GM23338 (cell line): ENCODE data around the gene OSCAR. TPM values are rescaled to one million over a fixed set of nuclear protein-coding genes. Genes with fewer than 3 reads are reported as not detected.
A peak's percentile ranks its signal among the peaks of the same experiment; 100 is the strongest.

ENCODE experiments used
- ATAC-seq: fragments of 200-7000 bp; cut with Tn5 transposase; 3 replicates; pipeline ENCODE4 v1.9.1; 2020
- DNase-seq: peaks from one replicate; pipeline ENCODE4 v3.0.0-alpha.2; 2015; ENCODE audit warnings: low spot score
- H2AFZ ChIP-seq: fragments of 200-600 bp; sonication (generic); 2 replicates; pipeline ENCODE4 v1.8.0; 2016; ENCODE audit warnings: antibody characterized with exemption, mild to moderate bottlenecking, moderate library complexity
- H3F3A ChIP-seq: fragments of 200-600 bp; sonication (generic); replicated peaks from 2 replicates; pipeline ENCODE4 v1.8.0; 2017; ENCODE audit warnings: antibody characterized with exemption, mixed run types, low read depth
- H3K27ac ChIP-seq: fragments of 200-600 bp; sonication (generic); 2 replicates; pipeline ENCODE4 v1.6.1; 2016; ENCODE audit warnings: low read depth
- H3K27me3 ChIP-seq: fragments of 200-600 bp; sonication (generic); 2 replicates; pipeline ENCODE4 v1.8.0; 2016; ENCODE audit warnings: mild to moderate bottlenecking, mixed run types, moderate library complexity; ENCODE audit not compliant: insufficient read depth
- H3K36me3 ChIP-seq: fragments of 200-600 bp; sonication (generic); 2 replicates; pipeline ENCODE4 v1.8.0; 2016; ENCODE audit warnings: mild to moderate bottlenecking; ENCODE audit not compliant: insufficient read depth
- H3K4me1 ChIP-seq: fragments of 200-600 bp; sonication (generic); 2 replicates; pipeline ENCODE4 v1.8.0; 2016; ENCODE audit warnings: mild to moderate bottlenecking, moderate library complexity; ENCODE audit not compliant: insufficient read depth
- H3K4me2 ChIP-seq: fragments of 200-600 bp; sonication (generic); 2 replicates; pipeline ENCODE4 v1.7.1; 2017; ENCODE audit warnings: mixed run types
- H3K4me3 ChIP-seq: fragments of 200-600 bp; sonication (generic); 2 replicates; pipeline ENCODE4 v1.6.1; 2016; ENCODE audit warnings: mixed run types
- H3K79me2 ChIP-seq: fragments of 200-600 bp; sonication (generic); replicated peaks from 2 replicates; pipeline ENCODE4 v1.8.0; 2017; ENCODE audit warnings: mild to moderate bottlenecking; ENCODE audit not compliant: insufficient read depth
- H3K9me2 ChIP-seq: fragments of 200-600 bp; sonication (generic); 2 replicates; pipeline ENCODE4 v1.8.0; 2017; ENCODE audit not compliant: insufficient read depth
- H4K20me1 ChIP-seq: fragments of 200-600 bp; sonication (generic); replicated peaks from 2 replicates; pipeline ENCODE4 v1.8.0; 2017; ENCODE audit warnings: mild to moderate bottlenecking; ENCODE audit not compliant: insufficient read depth
- H3K27ac Mint-ChIP-seq: 2 replicates; pipeline ENCODE4 v1.8.0; 2020; ENCODE audit warnings: inconsistent platforms, mild to moderate bottlenecking, moderate library complexity, mixed read lengths
- H3K27me3 Mint-ChIP-seq: 3 replicates; pipeline ENCODE4 v1.8.0; 2022; ENCODE audit warnings: low read depth, mild to moderate bottlenecking, moderate library complexity, mixed read lengths, inconsistent platforms; ENCODE audit not compliant: insufficient read depth, poor library complexity
- H3K36me3 Mint-ChIP-seq: 3 replicates; pipeline ENCODE4 v1.8.0; 2021; ENCODE audit warnings: low read depth, mild to moderate bottlenecking, inconsistent platforms, moderate library complexity, mixed read lengths
- H3K4me1 Mint-ChIP-seq: 3 replicates; pipeline ENCODE4 v1.8.0; 2020; ENCODE audit warnings: mild to moderate bottlenecking, inconsistent platforms, mixed read lengths
- H3K4me3 Mint-ChIP-seq: 3 replicates; pipeline ENCODE4 v1.8.0; 2021; ENCODE audit warnings: moderate library complexity, mild to moderate bottlenecking, inconsistent platforms, mixed read lengths
- H3K9me3 Mint-ChIP-seq: 3 replicates; pipeline ENCODE4 v1.8.0; 2020; ENCODE audit warnings: moderate library complexity, mild to moderate bottlenecking, inconsistent platforms, mixed read lengths
- CREB1 ChIP-seq: fragments of 250-450 bp; sonication (Bioruptor Pico); IDR thresholded peaks from 2 replicates; pipeline ENCODE4 v1.5.0; 2020; ENCODE audit warnings: low read depth, mild to moderate bottlenecking, moderate library complexity
- EZH2 ChIP-seq: fragments of 200-600 bp; sonication (generic); IDR thresholded peaks from one replicate; pipeline ENCODE4 v1.8.0; 2017; ENCODE audit warnings: antibody characterized with exemption, mild to moderate bottlenecking, low read depth; ENCODE audit not compliant: unreplicated experiment
- EZH2phosphoT487 ChIP-seq: fragments of 200-600 bp; sonication (generic); IDR thresholded peaks from one replicate; pipeline ENCODE4 v1.8.1; 2018; ENCODE audit warnings: antibody characterized with exemption; ENCODE audit not compliant: unreplicated experiment
- JUNB ChIP-seq: IDR thresholded peaks from one replicate; pipeline ENCODE4 v1.6.1; 2016; ENCODE audit warnings: antibody characterized with exemption; ENCODE audit not compliant: unreplicated experiment
- NANOG ChIP-seq: IDR thresholded peaks from 2 replicates; pipeline ENCODE4 v1.6.1; 2016; ENCODE audit warnings: antibody characterized with exemption, borderline replicate concordance
- POLR2AphosphoS5 ChIP-seq: IDR thresholded peaks from 2 replicates; pipeline ENCODE4 v1.6.1; 2016; ENCODE audit warnings: antibody characterized with exemption, low read depth
- STAT1 ChIP-seq: IDR thresholded peaks from one replicate; pipeline ENCODE4 v1.6.1; 2016; ENCODE audit warnings: antibody characterized with exemption; ENCODE audit not compliant: unreplicated experiment
- ZNF114 ChIP-seq: fragments of 250-450 bp; sonication (Bioruptor Pico); IDR thresholded peaks from 2 replicates; pipeline ENCODE4 v1.5.0; 2020; ENCODE audit warnings: mild to moderate bottlenecking, moderate library complexity
- ZNF331 ChIP-seq: fragments of 250-450 bp; sonication (Bioruptor Pico); IDR thresholded peaks from 2 replicates; pipeline ENCODE4 v1.5.0; 2020; ENCODE audit warnings: low read depth, mild to moderate bottlenecking, moderate library complexity
- ZNF462 ChIP-seq: fragments of 250-450 bp; sonication (Bioruptor Pico); IDR thresholded peaks from 2 replicates; pipeline ENCODE4 v1.5.0; 2020; ENCODE audit warnings: mild to moderate bottlenecking, moderate library complexity
- polyA plus RNA-seq: library from polyadenylated mRNA; unstranded; fragments of >200 nt; fragmentation: Nextera tagmentation; extraction: Ambion mirVana; gene quantifications from 2 replicates; pipeline ENCODE4 v1.2.1, GENCODE V29; 2016
- total RNA-seq: library from RNA; depleted of rRNA; stranded (reverse); fragments of >200 nt; shearing (Covaris generic); gene quantifications from 2 replicates; pipeline ENCODE4 v1.2.3, GENCODE V29; 2014
- TF ChIP-seq, protein P1 (sequence below): IDR thresholded peaks from 2 replicates; pipeline ENCODE4 v1.6.1; 2016; ENCODE audit warnings: antibody characterized with exemption
- TF ChIP-seq, protein P2 (sequence below): IDR thresholded peaks from one replicate; pipeline ENCODE4 v1.6.1; 2018; ENCODE audit warnings: antibody characterized with exemption; ENCODE audit not compliant: unreplicated experiment
- TF ChIP-seq, protein P3 (sequence below), 2 experiments: fragments of 200-600 bp in 1 of 2; sonication (generic) in 1 of 2; conservative IDR thresholded peaks; 2 replicates each; pipeline versions ENCODE4 v1.5.1 to v1.6.1; 2016 to 2017; ENCODE audit warnings: antibody characterized with exemption in 2 of 2, low read depth in 2 of 2, mild to moderate bottlenecking in 2 of 2, moderate library complexity in 1 of 2

OSCAR gene
- total and polyA plus RNA-seq, 2 experiments from 2014 or later = 0.31 to 1.6 TPM

DNA sequence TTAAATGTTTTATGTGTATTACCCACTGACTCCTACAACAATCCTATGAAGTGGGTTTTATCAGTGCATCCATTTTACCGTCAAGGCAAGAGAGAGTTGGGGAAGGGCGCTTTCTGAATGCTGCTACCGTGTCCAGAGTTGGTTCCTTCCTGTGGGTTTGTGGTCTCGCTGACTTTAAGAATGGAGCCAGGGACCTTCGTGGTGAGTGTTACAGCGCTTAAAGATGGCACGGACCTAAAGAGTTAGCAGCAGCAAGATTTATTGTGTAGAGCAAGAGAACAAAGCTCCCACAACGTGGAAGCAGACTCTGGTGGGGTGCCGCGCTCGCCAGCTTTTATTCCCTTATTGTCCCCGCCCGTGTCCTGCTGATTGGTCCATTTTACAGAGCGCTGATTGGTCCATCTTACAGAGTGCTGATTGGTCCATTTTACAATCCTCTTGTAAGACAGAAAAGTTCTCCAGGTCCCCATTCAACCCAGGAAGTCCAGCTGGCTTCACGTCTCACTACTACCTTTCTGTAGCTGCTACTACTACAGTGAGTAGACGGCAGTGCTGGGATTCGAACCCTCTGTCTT lies 6.1 kb downstream of the OSCAR start:
- H3K27me3 Mint-ChIP-seq = peaks cover 38% of the 10 kb centered on the region
- peak overlapping the region; percentile 10; the same call in 1 of the 3 replicates for H3K4me3 Mint-ChIP-seq

More for the DNA sequence above, 6.1 kb downstream of the OSCAR start:
- no peak overlapping the region for H3K27ac Mint-ChIP-seq
- H3K36me3 ChIP-seq = no peaks in the 10 kb centered on the region
- peaks cover 41% of the 10 kb centered on the region for H3K27me3 ChIP-seq
- H3K4me1 Mint-ChIP-seq = no peaks in the 10 kb centered on the region; the same call in none of the 3 replicates
- no peak overlapping the region for H3K4me2 ChIP-seq
- no peaks in the 10 kb centered on the region for H3K79me2 ChIP-seq
- DNase-seq = peak; percentile 14
- TF ChIP-seq ZNF114 = no peak
- TF ChIP-seq, protein P1, sequence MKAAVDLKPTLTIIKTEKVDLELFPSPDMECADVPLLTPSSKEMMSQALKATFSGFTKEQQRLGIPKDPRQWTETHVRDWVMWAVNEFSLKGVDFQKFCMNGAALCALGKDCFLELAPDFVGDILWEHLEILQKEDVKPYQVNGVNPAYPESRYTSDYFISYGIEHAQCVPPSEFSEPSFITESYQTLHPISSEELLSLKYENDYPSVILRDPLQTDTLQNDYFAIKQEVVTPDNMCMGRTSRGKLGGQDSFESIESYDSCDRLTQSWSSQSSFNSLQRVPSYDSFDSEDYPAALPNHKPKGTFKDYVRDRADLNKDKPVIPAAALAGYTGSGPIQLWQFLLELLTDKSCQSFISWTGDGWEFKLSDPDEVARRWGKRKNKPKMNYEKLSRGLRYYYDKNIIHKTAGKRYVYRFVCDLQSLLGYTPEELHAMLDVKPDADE = no peak
- TF ChIP-seq, protein P2, sequence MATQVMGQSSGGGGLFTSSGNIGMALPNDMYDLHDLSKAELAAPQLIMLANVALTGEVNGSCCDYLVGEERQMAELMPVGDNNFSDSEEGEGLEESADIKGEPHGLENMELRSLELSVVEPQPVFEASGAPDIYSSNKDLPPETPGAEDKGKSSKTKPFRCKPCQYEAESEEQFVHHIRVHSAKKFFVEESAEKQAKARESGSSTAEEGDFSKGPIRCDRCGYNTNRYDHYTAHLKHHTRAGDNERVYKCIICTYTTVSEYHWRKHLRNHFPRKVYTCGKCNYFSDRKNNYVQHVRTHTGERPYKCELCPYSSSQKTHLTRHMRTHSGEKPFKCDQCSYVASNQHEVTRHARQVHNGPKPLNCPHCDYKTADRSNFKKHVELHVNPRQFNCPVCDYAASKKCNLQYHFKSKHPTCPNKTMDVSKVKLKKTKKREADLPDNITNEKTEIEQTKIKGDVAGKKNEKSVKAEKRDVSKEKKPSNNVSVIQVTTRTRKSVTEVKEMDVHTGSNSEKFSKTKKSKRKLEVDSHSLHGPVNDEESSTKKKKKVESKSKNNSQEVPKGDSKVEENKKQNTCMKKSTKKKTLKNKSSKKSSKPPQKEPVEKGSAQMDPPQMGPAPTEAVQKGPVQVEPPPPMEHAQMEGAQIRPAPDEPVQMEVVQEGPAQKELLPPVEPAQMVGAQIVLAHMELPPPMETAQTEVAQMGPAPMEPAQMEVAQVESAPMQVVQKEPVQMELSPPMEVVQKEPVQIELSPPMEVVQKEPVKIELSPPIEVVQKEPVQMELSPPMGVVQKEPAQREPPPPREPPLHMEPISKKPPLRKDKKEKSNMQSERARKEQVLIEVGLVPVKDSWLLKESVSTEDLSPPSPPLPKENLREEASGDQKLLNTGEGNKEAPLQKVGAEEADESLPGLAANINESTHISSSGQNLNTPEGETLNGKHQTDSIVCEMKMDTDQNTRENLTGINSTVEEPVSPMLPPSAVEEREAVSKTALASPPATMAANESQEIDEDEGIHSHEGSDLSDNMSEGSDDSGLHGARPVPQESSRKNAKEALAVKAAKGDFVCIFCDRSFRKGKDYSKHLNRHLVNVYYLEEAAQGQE = no peak
- TF ChIP-seq NANOG = no peak
- no peak for TF ChIP-seq EZH2
- no peak for TF ChIP-seq ZNF462 (CRISPR knock-in tag)
- TF ChIP-seq ZNF331 (CRISPR knock-in tag) = no peak
- TF ChIP-seq, protein P3, sequence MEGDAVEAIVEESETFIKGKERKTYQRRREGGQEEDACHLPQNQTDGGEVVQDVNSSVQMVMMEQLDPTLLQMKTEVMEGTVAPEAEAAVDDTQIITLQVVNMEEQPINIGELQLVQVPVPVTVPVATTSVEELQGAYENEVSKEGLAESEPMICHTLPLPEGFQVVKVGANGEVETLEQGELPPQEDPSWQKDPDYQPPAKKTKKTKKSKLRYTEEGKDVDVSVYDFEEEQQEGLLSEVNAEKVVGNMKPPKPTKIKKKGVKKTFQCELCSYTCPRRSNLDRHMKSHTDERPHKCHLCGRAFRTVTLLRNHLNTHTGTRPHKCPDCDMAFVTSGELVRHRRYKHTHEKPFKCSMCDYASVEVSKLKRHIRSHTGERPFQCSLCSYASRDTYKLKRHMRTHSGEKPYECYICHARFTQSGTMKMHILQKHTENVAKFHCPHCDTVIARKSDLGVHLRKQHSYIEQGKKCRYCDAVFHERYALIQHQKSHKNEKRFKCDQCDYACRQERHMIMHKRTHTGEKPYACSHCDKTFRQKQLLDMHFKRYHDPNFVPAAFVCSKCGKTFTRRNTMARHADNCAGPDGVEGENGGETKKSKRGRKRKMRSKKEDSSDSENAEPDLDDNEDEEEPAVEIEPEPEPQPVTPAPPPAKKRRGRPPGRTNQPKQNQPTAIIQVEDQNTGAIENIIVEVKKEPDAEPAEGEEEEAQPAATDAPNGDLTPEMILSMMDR (conservative IDR thresholded peaks at IDR 0.05; ENCODE audit: low read depth in 2 of 2) = no peak
- TF ChIP-seq CREB1 (CRISPR knock-in tag) = no peak
- TF ChIP-seq EZH2phosphoT487 = no peak
- TF ChIP-seq POLR2AphosphoS5 = no peak
- no peak for TF ChIP-seq JUNB
- TF ChIP-seq STAT1 = no peak
- H3K9me3 Mint-ChIP-seq = peaks cover 10% of the 10 kb centered on the region
- no peak overlapping the region for H3K27ac ChIP-seq
- H3K36me3 Mint-ChIP-seq = peaks cover 7% of the 10 kb centered on the region; the same call in 1 of the 3 replicates
- no peak overlapping the region for H3K4me3 ChIP-seq
- no peaks in the 10 kb centered on the region for H4K20me1 ChIP-seq
- peaks cover 6% of the 10 kb centered on the region; the same call in 1 of the 2 replicates for H3K4me1 ChIP-seq
- H3K9me2 ChIP-seq = no peaks in the 10 kb centered on the region
- peaks cover 9% of the 10 kb centered on the region; the same call in 1 of the 2 replicates for H3F3A ChIP-seq
- H2AFZ ChIP-seq = no peak overlapping the region
- no peak for ATAC-seq
